B cell (primary cell): ENCODE measurements around the gene DGCR2. TPM values are rescaled to one million over a fixed set of nuclear protein-coding genes. Genes with fewer than 3 reads are reported as not detected.

Experiments used
- ATAC-seq: fragments of 200-7000 bp; cut with Tn5 transposase; one replicate; pipeline ENCODE4 v1.10.0; 2021; ENCODE audit warnings: low read depth, mild to moderate bottlenecking, moderate number of reproducible peaks, moderate library complexity
- CTCF ChIA-PET: fragments of 350-600 bp; sonication (Branson Sonifier 250); formaldehyde crosslinking; loops from one replicate; lab custom pipeline; 2021; ENCODE audit warnings: antibody characterized with exemption, inconsistent platforms; lab: Charles Lee
- POLR2A ChIA-PET: fragments of 350-600 bp; sonication (Branson Sonifier 250); formaldehyde crosslinking; loops from one replicate; lab custom pipeline; 2021; ENCODE audit warnings: antibody characterized with exemption; lab: Charles Lee
- DNase-seq: peaks from one replicate; pipeline ENCODE4 v3.0.0; 2013
- H2AFZ ChIP-seq: 2 replicates; pipeline ENCODE4 v1.6.1; 2012; ENCODE audit warnings: mild to moderate bottlenecking, low read depth, low read length; ENCODE audit not compliant: insufficient read depth, poor library complexity, severe bottlenecking
- H3K27ac ChIP-seq, 2 donors: 1 replicate in 1 of 2; 2 replicates in 1 of 2; pipeline ENCODE4 v1.5.1; 2012 to 2013; ENCODE audit warnings: low read length in 2 of 2, mild to moderate bottlenecking in 2 of 2, moderate library complexity in 1 of 2
- H3K27me3 ChIP-seq, 4 experiments: fragments of 200-600 bp in 1 of 4; sonication (generic) in 1 of 4; replicated peaks in 1 of 4; 1 replicate in 2 of 4; 2 replicates in 2 of 4; pipeline versions ENCODE4 v1.6.1 to v1.7.0; 2013 to 2016; ENCODE audit warnings: low read length in 3 of 4, mild to moderate bottlenecking in 2 of 4, mixed read lengths in 1 of 4, moderate library complexity in 1 of 4; ENCODE audit not compliant: insufficient read depth in 4 of 4, control insufficient read depth in 3 of 4; ENCODE audit errors: control extremely low read depth in 1 of 4
- H3K36me3 ChIP-seq, 2 experiments: replicated peaks in 1 of 2; 1 replicate in 1 of 2; 2 replicates in 1 of 2; pipeline versions ENCODE4 v1.6.1 to v1.7.1; 2013; ENCODE audit warnings: low read length in 1 of 2; ENCODE audit not compliant: insufficient read depth in 2 of 2, control insufficient read depth in 1 of 2; ENCODE audit errors: control extremely low read depth in 1 of 2, extremely low read depth in 1 of 2
- H3K4me1 ChIP-seq, 2 donors: fragments of 200-600 bp in 1 of 2; sonication (generic) in 1 of 2; 1 replicate in 1 of 2; 2 replicates in 1 of 2; pipeline versions ENCODE4 v1.5.1 to v1.6.1; 2013 to 2017; ENCODE audit warnings: low read length in 2 of 2; ENCODE audit not compliant: control insufficient read depth in 2 of 2, insufficient read depth in 2 of 2
- H3K4me2 ChIP-seq: replicated peaks from 2 replicates; pipeline ENCODE3; 2012; ENCODE audit warnings: mild to moderate bottlenecking, low read depth, low read length; ENCODE audit not compliant: poor library complexity, severe bottlenecking
- H3K4me3 ChIP-seq, 5 experiments: fragments of 200-600 bp in 1 of 5; sonication (generic) in 1 of 5; 1 replicate in 3 of 5; 2 replicates in 2 of 5; pipeline versions ENCODE4 v1.5.1 to v1.7.0; 2011 to 2016; ENCODE audit warnings: low read length in 4 of 5, mild to moderate bottlenecking in 4 of 5, low read depth in 2 of 5, control low read depth in 1 of 5, moderate library complexity in 1 of 5; ENCODE audit not compliant: insufficient read depth in 1 of 5; ENCODE audit errors: control extremely low read depth in 1 of 5, extremely low read depth in 1 of 5
- H3K79me2 ChIP-seq: fragments of 200-600 bp; sonication (generic); one replicate; pipeline ENCODE4 v1.6.0; 2016; ENCODE audit warnings: low read length; ENCODE audit not compliant: control insufficient read depth, insufficient read depth
- H3K9ac ChIP-seq: fragments of 200-600 bp; sonication (generic); 2 replicates; pipeline ENCODE4 v1.6.1; 2017; ENCODE audit warnings: mild to moderate bottlenecking, low read length, moderate library complexity
- H3K9me3 ChIP-seq, 3 donors: one replicate each; pipeline versions ENCODE4 v1.6.1 to v1.7.1; 2013; ENCODE audit warnings: low read length in 2 of 3; ENCODE audit not compliant: control insufficient read depth in 2 of 3, insufficient read depth in 1 of 3; ENCODE audit errors: control extremely low read depth in 1 of 3
- H4K20me1 ChIP-seq: 2 replicates; pipeline ENCODE4 v1.6.0; 2012; ENCODE audit warnings: mild to moderate bottlenecking, low read length; ENCODE audit not compliant: insufficient read depth, control insufficient read depth, poor library complexity, severe bottlenecking
- H3K27ac Mint-ChIP-seq: one replicate; pipeline ENCODE4 v1.8.0; 2021; ENCODE audit warnings: mixed read lengths
- H3K27me3 Mint-ChIP-seq: one replicate; pipeline ENCODE4 v1.8.0; 2021; ENCODE audit warnings: mixed read lengths
- H3K4me1 Mint-ChIP-seq: one replicate; pipeline ENCODE4 v1.8.0; 2021; ENCODE audit warnings: mixed read lengths
- H3K4me3 Mint-ChIP-seq: one replicate; pipeline ENCODE4 v1.8.0; 2021; ENCODE audit warnings: mixed read lengths
- H3K9me3 Mint-ChIP-seq: one replicate; pipeline ENCODE4 v1.8.0; 2022; ENCODE audit warnings: mixed read lengths; ENCODE audit not compliant: insufficient read depth
- EZH2 ChIP-seq: IDR thresholded peaks from 2 replicates; pipeline ENCODE4 v1.6.1; 2012; ENCODE audit warnings: borderline replicate concordance, low read depth, mild to moderate bottlenecking, moderate library complexity, low read length; ENCODE audit not compliant: insufficient read depth, poor library complexity, severe bottlenecking
- WGBS: methylation state at CpG from one replicate; pipeline ENCODE4 v1.1.5; 2013; ENCODE audit warnings: missing lambda C conversion rate; ENCODE audit not compliant: insufficient coverage; 5-methylcytosine and 5-hydroxymethylcytosine counted together
- intact Hi-C: fragments of 100-400 bp; cut with micrococcal nuclease; formaldehyde crosslinking; loops from one replicate; pipeline ENCODE4 v1.10.0; 2022
- polyA plus RNA-seq: library from polyadenylated mRNA; depleted of rRNA; stranded (reverse); fragments of >200 nt; gene quantifications from 2 replicates; pipeline ENCODE4 v1.2.3, GENCODE V29; 2012
- total RNA-seq, 2 donors: library from RNA; stranded (reverse); fragments of 120-200 nt in 1 of 2; gene quantifications; 1 replicate in 1 of 2; 2 replicates in 1 of 2; pipeline versions ENCODE4 v1.2.3 to v1.2.4, GENCODE V29; 2013 to 2022
- TF ChIP-seq, protein P1 (sequence below): fragments of 200-600 bp; IDR thresholded peaks from one replicate; pipeline ENCODE4 v1.8.0; 2022; ENCODE audit warnings: antibody characterized with exemption, mild to moderate bottlenecking

DGCR2 gene
- total and polyA plus RNA-seq, 2 donors (not counting 1 experiment from before 2014, with no cell fraction given): 28.8 to 49.5 TPM

DNA sequence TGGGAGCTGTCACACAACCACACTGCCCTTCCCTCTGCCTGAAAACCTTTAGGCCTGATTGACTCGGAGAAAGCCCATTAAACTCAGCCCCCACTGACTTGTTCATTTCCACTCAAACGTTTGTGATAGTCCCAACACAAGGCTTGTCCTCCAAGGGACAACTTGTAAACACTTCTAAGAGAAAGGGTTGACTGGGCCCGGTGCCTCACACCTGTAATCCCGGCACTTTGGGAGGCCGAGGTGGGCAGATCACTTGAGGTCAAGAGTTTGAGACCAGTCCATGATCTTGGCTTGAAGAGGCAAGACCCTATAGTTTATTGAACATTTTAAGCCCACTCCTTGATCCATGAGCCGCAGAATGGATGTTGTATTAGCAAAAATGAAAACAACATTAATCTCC, 122.8 kb downstream of the DGCR2 start:
- H3K27ac ChIP-seq: no peak overlapping the region
- CTCF ChIA-PET: no interaction called here
- H3K36me3 ChIP-seq: no peaks in the 10 kb centered on the region
- H3K4me1 ChIP-seq: no peaks in the 10 kb centered on the region
- TF ChIP-seq EZH2: no peak
- TF ChIP-seq, protein P1, sequence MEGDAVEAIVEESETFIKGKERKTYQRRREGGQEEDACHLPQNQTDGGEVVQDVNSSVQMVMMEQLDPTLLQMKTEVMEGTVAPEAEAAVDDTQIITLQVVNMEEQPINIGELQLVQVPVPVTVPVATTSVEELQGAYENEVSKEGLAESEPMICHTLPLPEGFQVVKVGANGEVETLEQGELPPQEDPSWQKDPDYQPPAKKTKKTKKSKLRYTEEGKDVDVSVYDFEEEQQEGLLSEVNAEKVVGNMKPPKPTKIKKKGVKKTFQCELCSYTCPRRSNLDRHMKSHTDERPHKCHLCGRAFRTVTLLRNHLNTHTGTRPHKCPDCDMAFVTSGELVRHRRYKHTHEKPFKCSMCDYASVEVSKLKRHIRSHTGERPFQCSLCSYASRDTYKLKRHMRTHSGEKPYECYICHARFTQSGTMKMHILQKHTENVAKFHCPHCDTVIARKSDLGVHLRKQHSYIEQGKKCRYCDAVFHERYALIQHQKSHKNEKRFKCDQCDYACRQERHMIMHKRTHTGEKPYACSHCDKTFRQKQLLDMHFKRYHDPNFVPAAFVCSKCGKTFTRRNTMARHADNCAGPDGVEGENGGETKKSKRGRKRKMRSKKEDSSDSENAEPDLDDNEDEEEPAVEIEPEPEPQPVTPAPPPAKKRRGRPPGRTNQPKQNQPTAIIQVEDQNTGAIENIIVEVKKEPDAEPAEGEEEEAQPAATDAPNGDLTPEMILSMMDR: no peak
- no peak overlapping the region for H3K4me2 ChIP-seq
- H3K79me2 ChIP-seq: no peaks in the 10 kb centered on the region
- peaks cover 0 to 3% (median 0%) of the 10 kb centered on the region in 3 donors for H3K9me3 ChIP-seq
- no peak overlapping the region for H3K4me3 Mint-ChIP-seq
- no peaks in the 10 kb centered on the region for H3K4me1 Mint-ChIP-seq
- H3K27me3 ChIP-seq: peaks cover 0 to 10% (median 6%) of the 10 kb centered on the region in 4 experiments
- no peaks in the 10 kb centered on the region for H4K20me1 ChIP-seq
- 70% methylated on average over 2 of the region's 6 CpGs for WGBS
- H3K27ac Mint-ChIP-seq: no peak overlapping the region
- POLR2A ChIA-PET: no interaction called here
- no peak overlapping the region for H3K4me3 ChIP-seq
- H3K27me3 Mint-ChIP-seq: peaks cover 34% of the 10 kb centered on the region
- DNase-seq (no peak), ATAC-seq (no peak)
- no peak overlapping the region for H3K9ac ChIP-seq
- H3K9me3 Mint-ChIP-seq: no peaks in the 10 kb centered on the region
- intact Hi-C loops: no loop called here
- no peak overlapping the region for H2AFZ ChIP-seq

DNA sequence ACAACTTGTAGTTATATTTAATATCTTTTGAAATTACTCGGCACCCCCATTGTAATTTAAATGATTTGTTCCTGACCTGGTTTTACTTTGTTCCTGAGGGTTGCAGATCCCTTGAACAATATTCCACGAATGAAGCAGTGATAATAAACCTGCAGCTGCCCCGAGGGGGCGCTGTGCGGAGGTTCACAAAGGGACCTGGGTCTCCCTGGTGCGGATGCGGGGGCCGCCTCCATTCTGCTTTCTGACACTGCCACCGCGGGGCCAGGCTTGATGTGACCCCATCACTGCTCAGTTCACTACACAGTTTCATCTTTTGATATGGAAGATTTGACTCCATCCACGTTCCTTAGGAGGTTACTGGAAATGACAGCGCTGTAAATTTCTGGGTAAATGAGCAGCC, 123.2 kb downstream of the DGCR2 start:
- ChIA-PET CTCF (no interaction called here), POLR2A (no interaction called here)
- Histone ChIP-seq H3K36me3 (no peaks in the 10 kb centered on the region), H3K79me2 (no peaks in the 10 kb centered on the region), H2AFZ (no peak overlapping the region), H3K9me3 (peaks cover 0 to 3% (median 0%) of the 10 kb centered on the region in 3 donors), H3K27me3 (peaks cover 0 to 10% (median 5%) of the 10 kb centered on the region in 4 experiments), H3K4me1 (no peaks in the 10 kb centered on the region), H3K9ac (no peak overlapping the region), H3K4me2 (no peak overlapping the region), H3K4me3 (no peak overlapping the region), H3K27ac (no peak overlapping the region), H4K20me1 (no peaks in the 10 kb centered on the region)
- H3K4me3 Mint-ChIP-seq: no peak overlapping the region
- 34% methylated on average over 11 of the region's 12 CpGs for WGBS
- no peaks in the 10 kb centered on the region for H3K4me1 Mint-ChIP-seq
- peaks cover 30% of the 10 kb centered on the region for H3K27me3 Mint-ChIP-seq
- DNase-seq (no peak), ATAC-seq (no peak)
- H3K27ac Mint-ChIP-seq: no peak overlapping the region
- TF ChIP-seq, protein P1: no peak
- TF ChIP-seq EZH2: no peak
- no peaks in the 10 kb centered on the region for H3K9me3 Mint-ChIP-seq
- intact Hi-C loops: no loop called here
